Nucleus accumbens (tissue), 56 donors: Measurements from ENCODE around the gene SUN2.

ENCODE experiments used
- DNase-seq, 56 donors: peaks; one replicate each; lab custom pipeline; 2025; lab: John Stamatoyannopoulos, UW

SUN2 gene

GRCh38 chr22:38738475-38739070 lies 17.2 kb downstream of the SUN2 start:
- DNase-seq = no peak

- no peak for DNase-seq
Measured at GRCh38 chr22:38737302-38738060, 18.3 kb downstream of the SUN2 start.

GRCh38 chr22:38736257-38736570 lies 19.6 kb downstream of the SUN2 start:
- DNase-seq = peak in 4 of 56 donors; percentile 25 to 59 (median 48)

GRCh38 chr22:38735465-38736256 lies 20.1 kb downstream of the SUN2 start:
- peak in 11 of 56 donors; percentile 17 to 61 (median 29) for DNase-seq

GRCh38 chr22:38735126-38735464 lies 20.7 kb downstream of the SUN2 start:
- DNase-seq = no peak

- peak in 2 of 56 donors; percentile 56 for DNase-seq
Measured at GRCh38 chr22:38734421-38735100, 21.2 kb downstream of the SUN2 start.

GRCh38 chr22:38733724-38734381 lies 21.9 kb downstream of the SUN2 start:
- DNase-seq = peak in 54 of 56 donors; percentile 51 to 95 (median 84)

GRCh38 chr22:38733329-38733723 lies 22.5 kb downstream of the SUN2 start:
- peak in 33 of 56 donors; percentile 15 to 84 (median 58) for DNase-seq

- peak in 8 of 56 donors; percentile 12 to 48 (median 36) for DNase-seq
Measured at GRCh38 chr22:38732251-38732815, 23.5 kb downstream of the SUN2 start.

GRCh38 chr22:38731703-38732161 lies 24.1 kb downstream of the SUN2 start:
- DNase-seq = no peak

- DNase-seq = no peak
Measured at GRCh38 chr22:38730411-38730871, 25.4 kb downstream of the SUN2 start.

- DNase-seq = no peak
Measured at GRCh38 chr22:38729946-38730345, 25.9 kb downstream of the SUN2 start.

- no peak for DNase-seq
Measured at GRCh38 chr22:38728871-38729796, 26.7 kb downstream of the SUN2 start.

- no peak for DNase-seq
Measured at GRCh38 chr22:38727530-38728451, 28.0 kb downstream of the SUN2 start.

GRCh38 chr22:38727123-38727522 lies 28.7 kb downstream of the SUN2 start:
- DNase-seq = no peak

GRCh38 chr22:38725900-38726655 lies 29.7 kb downstream of the SUN2 start:
- no peak for DNase-seq
